NCI-H146 (cell line): ENCODE measurements around the gene YAF2.
"Not testable (repeated sequence)": the region's sequence is repeated elsewhere in the genome, so short reads cannot be mapped to it uniquely, and the experiment has no call there.

Experiments
- DNase-seq: peaks from one replicate; lab custom pipeline; 2025; lab: John Stamatoyannopoulos, UW

Gene YAF2

GRCh38 chr12:42196723-42197603, 41.1 kb downstream of the YAF2 start:
- DNase-seq, result no peak

- DNase-seq, result no peak
Measured at GRCh38 chr12:42192686-42193085, 45.4 kb downstream of the YAF2 start.

- DNase-seq, result no peak
Measured at GRCh38 chr12:42192258-42192657, 45.8 kb downstream of the YAF2 start.

GRCh38 chr12:42190376-42190775, 47.7 kb downstream of the YAF2 start:
- DNase-seq, result no peak

- not testable (repeated sequence) for DNase-seq
Measured at GRCh38 chr12:42188275-42188674, 49.8 kb downstream of the YAF2 start.

GRCh38 chr12:42187799-42188198, 50.2 kb downstream of the YAF2 start:
- no peak for DNase-seq

- DNase-seq, result no peak
Measured at GRCh38 chr12:42186793-42187192, 51.3 kb downstream of the YAF2 start.

- DNase-seq, result no peak
Measured at GRCh38 chr12:42182394-42182793, 55.7 kb downstream of the YAF2 start.

- DNase-seq, result no peak
Measured at GRCh38 chr12:42180990-42181596, 57.0 kb downstream of the YAF2 start.

GRCh38 chr12:42178101-42178500, 59.9 kb downstream of the YAF2 start:
- no peak for DNase-seq

- DNase-seq, result no peak
Measured at GRCh38 chr12:42174978-42175377, 63.1 kb downstream of the YAF2 start.

GRCh38 chr12:42173961-42174521, 64.0 kb downstream of the YAF2 start:
- DNase-seq, result no peak

- DNase-seq, result no peak
Measured at GRCh38 chr12:42172441-42173210, 65.4 kb downstream of the YAF2 start.

GRCh38 chr12:42167711-42168110, 70.3 kb downstream of the YAF2 start:
- DNase-seq, result no peak

GRCh38 chr12:42166501-42166900, 71.5 kb downstream of the YAF2 start:
- no peak for DNase-seq

- no peak for DNase-seq
Measured at GRCh38 chr12:42163913-42164312, 74.1 kb downstream of the YAF2 start.

- DNase-seq, result no peak
Measured at GRCh38 chr12:42162965-42163364, 75.1 kb downstream of the YAF2 start.

- DNase-seq, result no peak
Measured at GRCh38 chr12:42162193-42162592, 75.9 kb downstream of the YAF2 start.

GRCh38 chr12:42161529-42161928, 76.5 kb downstream of the YAF2 start:
- DNase-seq, result no peak

GRCh38 chr12:42156232-42156631, 81.8 kb downstream of the YAF2 start:
- no peak for DNase-seq

- DNase-seq, result no peak
Measured at GRCh38 chr12:42145552-42146215, 92.4 kb downstream of the YAF2 start.

- peak; percentile 38 for DNase-seq
Measured at GRCh38 chr12:42145197-42145549, 92.9 kb downstream of the YAF2 start.
